CD4-positive, alpha-beta T cell treated with Interleukin-21 for 1 hour (primary cell): ENCODE data around the gene NINJ1.
"Not testable (repeated sequence)": the region's sequence is repeated elsewhere in the genome, so short reads cannot be mapped to it uniquely, and the experiment has no call there.

Experiments used
- DNase-seq: peaks from one replicate; pipeline ENCODE4 v3.0.0-alpha.2; 2020

Gene NINJ1

GRCh38 chr9:93118863-93119702 is 15.0 kb downstream of the NINJ1 start:
- DNase-seq, result no peak

- no peak for DNase-seq
These were observed 15.9 kb downstream of the NINJ1 start for GRCh38 chr9:93117924-93118862.

GRCh38 chr9:93117521-93117920 is 16.5 kb downstream of the NINJ1 start:
- DNase-seq, result not testable (repeated sequence)

GRCh38 chr9:93116072-93116961 is 17.7 kb downstream of the NINJ1 start:
- DNase-seq, result no peak

GRCh38 chr9:93115486-93116071 is 18.5 kb downstream of the NINJ1 start:
- no peak for DNase-seq

- DNase-seq, result no peak
These were observed 19.1 kb downstream of the NINJ1 start for GRCh38 chr9:93114984-93115335.

GRCh38 chr9:93114169-93114983 is 19.7 kb downstream of the NINJ1 start:
- no peak for DNase-seq

GRCh38 chr9:93112864-93113389 is 21.1 kb downstream of the NINJ1 start:
- no peak for DNase-seq

GRCh38 chr9:93112116-93112863 is 21.8 kb downstream of the NINJ1 start:
- no peak for DNase-seq

- DNase-seq, result no peak
These were observed 22.5 kb downstream of the NINJ1 start for GRCh38 chr9:93111371-93112115.

- DNase-seq, result no peak
These were observed 23.1 kb downstream of the NINJ1 start for GRCh38 chr9:93111001-93111370.

- DNase-seq, result no peak
These were observed 23.7 kb downstream of the NINJ1 start for GRCh38 chr9:93110311-93110855.

GRCh38 chr9:93108291-93109041 is 25.6 kb downstream of the NINJ1 start:
- no peak for DNase-seq

GRCh38 chr9:93107825-93108161 is 26.3 kb downstream of the NINJ1 start:
- DNase-seq, result no peak

GRCh38 chr9:93107151-93107824 is 26.8 kb downstream of the NINJ1 start:
- DNase-seq, result no peak

GRCh38 chr9:93105620-93106019 is 28.4 kb downstream of the NINJ1 start:
- no peak for DNase-seq

- DNase-seq, result not testable (repeated sequence)
These were observed 33.0 kb downstream of the NINJ1 start for GRCh38 chr9:93101086-93101485.

- no peak for DNase-seq
These were observed 33.8 kb downstream of the NINJ1 start for GRCh38 chr9:93100276-93100636.
